ENCODE data around the gene HECW1. TPM values are rescaled to one million over a fixed set of nuclear protein-coding genes. Genes with fewer than 3 reads are reported as not detected.

HECW1 gene
- total RNA-seq, 1 donor from 2014 or later, result 0.51 TPM

GRCh38 chr7:43437001-43437400 is 324.6 kb downstream of the HECW1 start:
- no peak for DNase-seq

- DNase-seq, result no peak
Measured at GRCh38 chr7:43438897-43439479, 326.5 kb downstream of the HECW1 start.

DNA sequence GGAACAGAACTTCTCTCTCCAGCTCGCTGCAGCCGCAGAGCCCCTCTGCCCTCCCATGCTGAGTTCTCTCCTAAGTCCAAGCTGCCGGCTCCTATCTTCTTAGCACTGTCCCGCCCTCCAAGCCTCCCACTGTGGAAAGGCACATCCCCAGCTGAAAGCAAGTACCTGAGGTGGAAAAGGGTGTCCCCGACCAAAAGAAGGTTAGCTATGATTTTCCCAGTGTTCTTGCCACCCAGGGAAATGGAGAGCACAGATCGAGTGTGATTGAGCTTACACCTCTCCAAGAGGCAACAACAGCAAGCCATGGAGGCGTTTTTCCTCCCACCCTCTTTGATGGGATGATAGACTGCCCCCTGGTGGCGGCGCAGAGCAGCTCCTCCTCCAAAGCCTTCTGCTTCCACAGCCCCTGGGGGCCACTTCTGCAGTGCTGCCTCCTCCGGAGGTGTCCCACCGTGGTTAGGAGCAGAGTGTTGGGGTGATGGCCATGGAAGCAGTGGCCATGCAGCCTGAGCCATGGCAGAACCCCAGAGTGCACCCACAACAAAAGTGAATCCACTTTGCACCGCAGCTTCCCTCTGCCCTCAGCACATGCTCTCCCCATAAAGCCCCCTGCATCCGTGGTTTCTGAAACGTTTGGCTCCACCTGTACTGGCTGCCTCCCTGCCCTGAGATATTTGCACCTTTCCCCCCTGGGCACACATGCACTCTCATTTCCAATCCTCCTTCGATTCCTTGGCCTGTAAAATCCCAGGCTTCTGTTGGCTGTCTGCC is 327.4 kb downstream of the HECW1 start:
- peak; percentile 24 for DNase-seq

DNA sequence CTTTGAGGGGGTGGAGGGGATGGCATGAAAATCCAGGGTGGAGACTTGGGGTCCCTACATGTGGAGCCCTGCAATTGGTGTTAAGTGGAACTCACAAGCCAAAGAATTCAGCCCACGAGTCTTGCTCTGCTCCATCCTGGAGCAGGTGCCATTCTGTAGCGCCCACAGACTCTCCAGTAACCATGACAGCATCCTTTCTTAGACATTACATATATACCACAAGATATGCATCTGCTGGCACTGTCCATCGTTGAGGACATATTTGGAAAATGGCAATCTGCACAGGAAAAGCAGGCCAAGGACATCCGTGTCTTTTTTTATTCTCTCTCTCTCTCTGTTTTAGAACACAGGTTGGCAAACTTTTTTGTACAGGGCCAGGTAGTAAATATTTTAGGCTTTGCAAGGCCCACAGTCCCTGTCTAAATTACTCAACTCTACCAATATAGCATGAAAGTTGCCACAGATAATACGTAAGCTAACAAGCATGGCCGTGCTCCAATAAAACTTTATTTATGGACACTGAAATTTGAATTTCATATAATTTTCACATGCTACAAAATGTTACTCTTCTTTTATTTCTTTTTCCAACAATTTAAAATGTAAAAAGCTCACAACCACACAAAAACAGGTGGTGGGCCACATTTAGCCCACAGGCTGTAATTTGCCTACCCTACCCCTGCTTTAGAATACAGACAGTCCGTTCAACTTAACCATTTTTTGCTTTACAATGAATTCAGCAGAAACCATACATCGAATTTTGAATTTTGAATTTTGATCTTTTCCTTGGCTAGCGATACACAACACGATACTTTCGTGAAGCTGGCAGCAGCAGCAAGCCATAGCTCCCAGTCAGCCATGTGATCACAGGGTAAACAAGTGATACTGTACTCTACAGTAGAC is 329.0 kb downstream of the HECW1 start:
- no peak for DNase-seq

GRCh38 chr7:43443381-43443780 is 330.9 kb downstream of the HECW1 start:
- peak; percentile 89 for DNase-seq

DNA sequence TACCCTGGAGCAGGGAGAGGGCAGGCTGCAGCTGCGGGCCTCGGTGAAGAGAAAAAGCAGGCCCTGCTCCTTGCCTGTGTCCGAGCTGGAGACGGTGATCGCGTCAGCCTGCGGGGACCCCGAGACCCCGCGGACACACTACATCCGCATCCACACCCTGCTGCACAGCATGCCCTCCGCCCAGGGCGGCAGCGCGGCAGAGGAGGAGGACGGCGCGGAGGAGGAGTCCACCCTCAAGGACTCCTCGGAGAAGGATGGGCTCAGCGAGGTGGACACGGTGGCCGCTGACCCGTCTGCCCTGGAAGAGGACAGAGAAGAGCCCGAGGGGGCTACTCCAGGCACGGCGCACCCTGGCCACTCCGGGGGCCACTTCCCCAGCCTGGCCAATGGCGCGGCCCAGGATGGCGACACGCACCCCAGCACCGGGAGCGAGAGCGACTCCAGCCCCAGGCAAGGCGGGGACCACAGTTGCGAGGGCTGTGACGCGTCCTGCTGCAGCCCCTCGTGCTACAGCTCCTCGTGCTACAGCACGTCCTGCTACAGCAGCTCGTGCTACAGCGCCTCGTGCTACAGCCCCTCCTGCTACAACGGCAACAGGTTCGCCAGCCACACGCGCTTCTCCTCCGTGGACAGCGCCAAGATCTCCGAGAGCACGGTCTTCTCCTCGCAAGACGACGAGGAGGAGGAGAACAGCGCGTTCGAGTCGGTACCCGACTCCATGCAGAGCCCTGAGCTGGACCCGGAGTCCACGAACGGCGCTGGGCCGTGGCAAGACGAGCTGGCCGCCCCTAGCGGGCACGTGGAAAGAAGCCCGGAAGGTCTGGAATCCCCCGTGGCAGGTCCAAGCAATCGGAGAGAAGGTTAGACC is 332.5 kb downstream of the HECW1 start:
- DNase-seq, result no peak

- DNase-seq, result no peak
Measured at GRCh38 chr7:43449577-43449976, 337.1 kb downstream of the HECW1 start.

DNA sequence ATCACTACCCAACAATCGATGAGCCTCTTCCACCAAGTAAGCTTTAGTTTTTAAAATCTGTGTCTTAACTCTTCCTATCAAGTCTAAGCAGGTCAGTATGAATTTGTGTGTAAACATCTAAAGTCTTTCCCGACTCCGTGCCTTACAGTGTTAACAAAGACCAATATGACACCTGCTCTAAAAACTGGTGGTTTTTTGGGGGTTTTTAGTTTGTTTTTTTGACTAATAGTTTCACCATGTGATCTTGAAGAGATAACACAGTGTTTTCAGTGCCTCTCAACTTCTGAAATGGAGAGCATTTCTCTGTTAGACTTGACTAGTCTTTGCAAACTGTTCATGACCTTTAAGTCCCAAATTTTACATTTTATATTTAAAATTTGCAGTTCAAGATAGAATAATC is 338.4 kb downstream of the HECW1 start:
- no peak for DNase-seq

GRCh38 chr7:43454936-43455518 is 342.6 kb downstream of the HECW1 start:
- DNase-seq, result peak; percentile 62

GRCh38 chr7:43456200-43456599 is 343.8 kb downstream of the HECW1 start:
- no peak for DNase-seq

- DNase-seq, result no peak
Measured at GRCh38 chr7:43458330-43459018, 346.0 kb downstream of the HECW1 start.

DNA sequence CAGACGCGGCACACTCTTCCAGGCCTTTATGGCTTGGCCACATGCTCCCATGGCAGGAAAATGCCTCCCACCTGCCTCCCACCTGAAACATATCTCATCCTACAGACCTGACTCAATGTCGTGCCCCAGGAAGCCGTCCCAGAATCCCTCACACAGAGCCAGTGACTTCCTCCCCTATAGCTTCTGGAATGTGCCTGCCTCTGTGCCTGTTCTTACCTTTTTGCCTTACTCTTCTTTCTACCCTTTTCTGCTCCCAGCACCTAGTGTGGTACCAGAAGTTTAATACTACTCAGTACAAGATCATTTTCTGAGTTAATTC is 346.5 kb downstream of the HECW1 start:
- no peak for DNase-seq

DNA sequence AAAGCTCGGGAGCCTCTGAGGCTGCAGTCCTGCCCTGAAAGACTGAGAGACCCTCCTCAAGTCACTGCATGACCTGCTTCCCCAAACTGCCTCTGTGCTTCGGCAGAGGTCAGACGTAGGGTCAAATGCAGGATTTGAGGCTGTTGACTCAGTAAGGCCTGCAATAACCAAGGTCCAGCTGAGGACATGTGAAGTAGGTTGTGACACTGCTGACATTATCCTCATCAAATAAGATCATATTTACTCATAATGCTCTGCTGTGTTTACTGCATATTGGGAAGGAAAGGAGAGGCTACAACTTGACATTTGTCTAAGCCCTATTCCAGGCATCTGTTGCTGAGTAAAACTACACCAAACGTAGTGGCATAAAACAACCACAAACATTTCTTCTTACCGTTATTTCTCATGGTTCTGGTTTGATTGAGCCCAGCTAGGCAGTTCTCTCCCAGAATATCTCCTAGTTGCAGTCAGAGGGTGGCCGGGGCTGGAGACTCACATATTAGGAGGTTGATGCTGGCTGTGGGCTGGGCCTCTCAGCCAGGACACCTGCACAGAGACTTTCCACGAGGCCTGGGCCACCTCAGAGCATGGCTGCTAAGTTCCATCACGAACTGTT is 348.4 kb downstream of the HECW1 start:
- no peak for DNase-seq

DNA sequence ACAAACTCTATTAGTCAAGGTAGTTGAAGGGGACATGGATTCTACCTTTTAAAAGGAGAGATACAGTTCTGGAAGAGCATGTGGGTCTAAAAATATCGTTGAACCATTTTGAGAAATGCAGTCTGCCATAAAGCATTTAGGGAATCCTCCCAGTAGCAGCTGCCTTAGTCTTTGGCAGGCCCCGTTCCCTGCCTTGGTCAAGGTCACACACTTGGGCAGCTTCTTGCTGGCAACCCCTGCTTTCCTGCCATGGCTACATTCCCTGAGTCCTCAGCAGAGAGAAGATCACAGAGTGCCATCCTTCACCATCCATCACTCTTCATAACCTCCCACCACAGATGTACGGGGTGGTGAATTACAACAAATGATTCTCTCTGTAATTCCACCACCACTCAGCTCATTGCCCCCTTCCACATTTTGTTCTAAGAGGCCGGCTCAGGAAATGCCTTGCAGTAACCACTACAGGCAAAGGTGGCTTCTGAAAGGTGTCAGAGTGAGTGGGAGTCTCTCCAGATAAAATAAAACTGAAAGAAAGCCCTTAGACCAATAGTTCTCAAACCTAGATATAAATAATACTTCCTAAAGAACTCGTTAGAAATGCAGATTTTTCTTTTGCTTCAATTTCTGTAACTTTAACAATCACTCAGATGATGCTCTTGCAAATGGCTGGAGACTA is 349.0 kb downstream of the HECW1 start:
- DNase-seq, result peak; percentile 72

DNA sequence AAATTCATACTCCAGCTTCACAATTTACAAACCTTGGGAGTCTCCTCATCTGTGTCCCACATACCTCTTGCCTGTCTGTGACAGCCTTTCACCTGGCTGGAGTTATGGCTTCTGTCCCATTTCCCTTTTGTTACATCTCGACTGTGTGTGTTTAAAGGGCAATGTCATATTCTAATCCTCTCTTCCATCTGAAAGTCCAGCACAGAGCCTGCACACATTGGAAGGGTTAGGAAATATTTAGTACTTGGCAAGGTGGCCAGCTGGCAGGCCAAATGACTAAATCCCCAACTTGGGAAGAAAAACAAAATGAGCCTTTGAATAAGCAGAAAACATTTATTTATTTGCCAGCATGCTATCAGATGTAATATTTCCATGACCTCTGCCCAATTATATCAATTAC is 350.4 kb downstream of the HECW1 start:
- DNase-seq, result peak; percentile 29

- no peak for DNase-seq
Measured at GRCh38 chr7:43463401-43463980, 351.0 kb downstream of the HECW1 start.

DNA sequence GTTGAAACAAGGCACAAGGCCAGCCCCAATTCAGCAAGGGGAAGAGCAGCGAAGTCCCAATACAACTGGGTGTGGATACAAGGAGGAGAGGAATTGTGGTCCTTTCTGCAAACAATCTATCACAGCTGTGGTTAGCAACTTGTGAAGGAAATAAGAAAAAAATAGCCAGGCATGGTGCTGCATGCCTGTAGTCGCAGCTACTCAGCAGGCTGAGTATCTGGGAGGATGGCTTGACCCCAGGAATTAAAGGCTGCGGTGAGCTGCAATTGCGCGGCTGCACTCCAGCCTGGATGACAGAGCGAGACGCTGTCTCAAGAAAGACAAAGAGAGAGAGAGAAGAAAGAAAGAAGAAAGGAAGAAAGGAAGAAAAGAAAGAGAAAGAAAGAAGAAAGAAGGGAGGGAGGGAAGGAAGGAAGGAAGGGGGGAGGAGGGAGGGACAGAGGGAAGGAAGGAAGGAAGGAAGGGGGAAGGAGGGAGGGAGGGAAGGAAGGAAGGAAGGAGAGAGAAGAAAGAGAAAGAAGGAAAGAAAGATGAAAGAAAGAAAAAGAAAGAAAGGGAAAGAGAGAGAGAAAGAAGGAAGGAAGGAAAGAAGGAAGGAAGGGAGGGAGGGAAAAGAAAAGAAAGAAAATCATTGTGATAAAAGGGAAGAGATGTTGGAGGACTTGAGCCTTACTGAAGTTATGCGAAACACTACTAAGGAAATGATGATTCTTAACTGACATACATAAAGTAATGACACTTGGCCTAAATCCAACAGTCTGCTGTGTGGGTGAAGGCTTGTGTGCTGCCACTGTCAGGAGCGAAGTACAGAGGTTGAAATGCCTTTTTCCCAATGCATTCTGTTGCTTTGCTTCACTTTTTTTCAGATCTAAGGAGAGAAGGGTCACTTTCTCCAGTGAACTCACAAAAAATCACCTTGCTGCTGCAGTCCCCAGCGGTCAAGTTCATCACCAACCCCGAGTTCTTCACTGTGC is 353.4 kb downstream of the HECW1 start:
- no peak for DNase-seq

- DNase-seq, result no peak
Measured at GRCh38 chr7:43467406-43467805, 355.0 kb downstream of the HECW1 start.

DNA sequence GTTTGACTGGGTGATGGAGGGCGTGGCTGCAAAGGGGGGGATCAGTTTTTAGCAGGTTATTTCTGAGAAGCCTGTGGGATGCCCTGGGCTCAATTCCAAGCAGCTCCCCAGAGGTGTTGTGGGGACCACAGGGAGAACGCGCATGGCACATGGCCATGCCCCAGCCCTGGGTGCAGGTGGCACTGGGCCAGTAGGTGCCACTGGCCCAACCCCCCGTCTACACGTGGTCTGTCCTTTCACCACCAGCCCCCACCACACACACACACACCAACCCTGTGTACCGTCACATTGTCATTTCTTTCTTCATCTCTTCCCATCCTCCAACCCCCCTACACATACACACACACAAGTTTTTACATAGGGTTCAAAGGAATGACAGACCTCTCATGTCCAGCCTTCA is 355.4 kb downstream of the HECW1 start:
- no peak for DNase-seq
